Uterus (tissue), 4 donors: ENCODE measurements around the gene MCM9. TPM values are rescaled to one million over a fixed set of nuclear protein-coding genes. Genes with fewer than 3 reads are reported as not detected.

ENCODE experiments used
- DNase-seq, 2 donors: peaks; one replicate each; pipeline ENCODE4 v3.0.0-alpha.2; 2019 to 2020
- H3K27ac ChIP-seq, 2 donors: fragments of 200-600 bp; sonication (generic); 1 replicate in 1 of 2; 2 replicates in 1 of 2; pipeline ENCODE4 v1.5.1; 2016 to 2018
- H3K27me3 ChIP-seq, 2 donors: fragments of 200-600 bp; sonication (generic); one replicate each; pipeline ENCODE4 v1.5.1; 2018 to 2019; ENCODE audit warnings: control low read depth in 1 of 2
- H3K36me3 ChIP-seq, 2 donors: fragments of 200-600 bp; sonication (generic); one replicate each; pipeline ENCODE4 v1.5.1; 2019; ENCODE audit warnings: control low read depth in 1 of 2
- H3K4me1 ChIP-seq, 2 donors: fragments of 200-600 bp; sonication (generic); one replicate each; pipeline ENCODE4 v1.5.1; 2018 to 2019; ENCODE audit warnings: control low read depth in 1 of 2
- H3K4me3 ChIP-seq, 2 donors: fragments of 200-600 bp; sonication (generic); 1 replicate in 1 of 2; 2 replicates in 1 of 2; pipeline ENCODE4 v1.5.1; 2018 to 2019; ENCODE audit warnings: mild to moderate bottlenecking in 1 of 2
- H3K9me3 ChIP-seq, 2 donors: fragments of 200-600 bp; sonication (generic); one replicate each; pipeline ENCODE4 v1.5.1; 2019; ENCODE audit warnings: control low read depth in 1 of 2
- CTCF ChIP-seq, 4 experiments: fragments of 200-600 bp in 2 of 4; fragments of 450-650 bp in 2 of 4; sonication (generic) in 2 of 4; IDR thresholded peaks; one replicate each; pipeline ENCODE4 v1.5.1; 2016 to 2019; ENCODE audit warnings: antibody characterized with exemption in 4 of 4, mild to moderate bottlenecking in 2 of 4, moderate library complexity in 1 of 4
- POLR2A ChIP-seq, 2 donors: fragments of 450-650 bp; IDR thresholded peaks; one replicate each; pipeline ENCODE4 v1.6.1; 2016; ENCODE audit warnings: antibody characterized with exemption in 2 of 2, mild to moderate bottlenecking in 1 of 2, moderate library complexity in 1 of 2
- intact Hi-C: fragments of 100-400 bp; cut with DNase I; formaldehyde crosslinking; loops from one replicate; pipeline ENCODE4 v1.15.1; 2023; ENCODE audit warnings: low total_unique reads
- total RNA-seq, 4 donors: library from RNA; depleted of rRNA in 3 of 4; stranded (reverse); fragments of >200 nt in 3 of 4; gene quantifications; one replicate each; pipeline versions ENCODE4 v1.1.0 to v1.2.4, GENCODE V29; 2014 to 2023
- donor health status: DM: yes; HTN: yes; CAD: no.

MCM9 gene
- total RNA-seq, 4 donors from 2014 or later: 4.4 to 40.0 (median 24.5) TPM

DNA sequence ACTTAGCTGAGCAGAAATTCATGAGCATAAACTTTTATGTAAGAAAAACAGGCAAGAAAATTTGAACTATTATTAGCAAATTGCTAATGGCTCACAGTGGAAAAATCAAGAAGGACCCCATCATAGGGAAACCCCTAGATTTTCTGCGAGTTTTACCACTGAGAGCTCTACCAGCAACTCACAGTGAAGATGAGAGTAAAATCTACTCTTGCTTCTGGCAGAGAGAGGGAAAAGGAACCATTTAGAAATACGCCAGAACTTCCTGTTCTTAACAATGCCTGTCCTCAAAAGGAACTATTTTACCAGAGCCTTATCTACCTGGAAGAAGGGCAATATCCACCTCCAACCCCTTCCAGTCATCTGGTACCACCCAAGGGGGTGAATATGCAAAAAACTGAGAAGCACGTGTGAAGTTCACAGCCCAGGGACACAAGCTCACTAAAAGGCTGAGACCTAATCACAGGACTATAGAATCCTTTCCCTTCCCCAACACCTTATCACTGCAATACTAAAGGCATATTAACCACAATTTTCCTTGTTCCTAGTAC lies 75.4 kb downstream of the MCM9 start:
- DNase-seq: no peak
- no peak overlapping the region for H3K4me3 ChIP-seq
- intact Hi-C loops: no loop called here
- no peaks in the 10 kb centered on the region for H3K9me3 ChIP-seq
- H3K27ac ChIP-seq: no peak overlapping the region
- H3K36me3 ChIP-seq: no peaks in the 10 kb centered on the region
- H3K4me1 ChIP-seq: no peaks in the 10 kb centered on the region
- TF ChIP-seq CTCF (IDR thresholded peaks at IDR 0.05) (no peak), POLR2A (IDR thresholded peaks at IDR 0.05) (no peak)
- H3K27me3 ChIP-seq: no peaks in the 10 kb centered on the region

DNA sequence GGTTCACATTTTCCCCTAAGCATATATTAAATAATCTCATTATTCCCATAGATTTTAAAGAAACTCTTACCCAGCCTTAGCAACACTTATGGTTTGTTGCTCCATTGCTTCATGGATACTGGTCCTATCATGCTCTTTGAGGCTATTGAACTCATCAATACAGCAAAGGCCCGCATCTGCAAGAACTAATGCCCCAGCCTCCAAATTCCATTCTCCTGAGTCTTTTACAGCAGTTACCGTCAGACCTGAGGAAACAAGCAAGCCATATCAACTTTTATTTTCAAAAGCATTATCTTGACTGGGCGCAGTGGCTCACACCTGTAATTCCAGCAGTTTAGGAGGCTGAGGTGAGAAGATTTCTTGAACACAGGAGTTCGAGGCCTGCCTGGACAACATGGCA lies 78.7 kb downstream of the MCM9 start:
- Histone ChIP-seq H3K4me1 (no peaks in the 10 kb centered on the region), H3K27me3 (no peaks in the 10 kb centered on the region), H3K36me3 (no peaks in the 10 kb centered on the region), H3K9me3 (no peaks in the 10 kb centered on the region), H3K27ac (no peak overlapping the region), H3K4me3 (no peak overlapping the region)
- DNase-seq: no peak
- intact Hi-C loops: no loop called here
- TF ChIP-seq CTCF (IDR thresholded peaks at IDR 0.05): no peak
- TF ChIP-seq POLR2A (IDR thresholded peaks at IDR 0.05): no peak

DNA sequence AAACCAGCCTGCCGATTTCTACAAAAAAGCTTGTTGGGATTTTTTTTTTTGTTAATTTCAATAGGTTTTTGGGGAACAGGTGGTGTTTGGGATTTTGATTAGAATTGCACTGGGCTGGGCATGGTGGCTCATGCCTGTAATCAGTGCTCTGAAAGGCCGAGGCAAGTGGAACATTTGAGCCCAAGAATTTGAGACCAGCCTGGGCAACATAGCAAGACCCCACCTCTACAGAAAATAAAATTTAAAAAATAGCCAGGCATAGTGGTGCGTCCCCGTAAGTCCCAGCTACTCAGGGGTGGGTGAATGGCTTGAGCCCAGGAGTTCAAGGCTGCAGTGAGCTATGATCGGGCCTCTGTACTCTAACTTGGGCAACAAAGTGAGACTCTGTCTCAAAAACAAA lies 81.6 kb downstream of the MCM9 start:
- Histone ChIP-seq H3K27me3 (no peaks in the 10 kb centered on the region), H3K36me3 (no peaks in the 10 kb centered on the region), H3K9me3 (no peaks in the 10 kb centered on the region), H3K27ac (no peak overlapping the region), H3K4me1 (no peaks in the 10 kb centered on the region), H3K4me3 (no peak overlapping the region)
- TF ChIP-seq POLR2A (IDR thresholded peaks at IDR 0.05): no peak
- no peak for TF ChIP-seq CTCF (IDR thresholded peaks at IDR 0.05)
- no peak for DNase-seq
- intact Hi-C loops: no loop called here

DNA sequence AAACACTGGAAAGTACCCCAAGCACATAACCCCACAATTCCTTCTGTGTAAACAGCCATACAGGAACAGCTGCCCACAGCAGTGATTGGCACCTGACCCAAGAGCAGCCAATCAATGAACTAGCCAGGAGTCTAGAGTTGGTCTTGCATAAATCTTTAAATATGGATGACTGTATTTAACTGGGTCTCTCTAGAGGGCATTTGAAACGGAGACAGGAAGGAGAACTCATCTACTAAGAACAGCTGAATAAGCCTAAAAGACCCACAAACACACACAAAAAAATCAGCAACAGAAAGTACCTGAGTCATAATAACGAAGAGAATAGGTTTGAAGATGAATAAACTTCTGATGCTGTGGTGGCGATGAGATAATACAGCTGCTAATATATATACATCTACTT lies 90.0 kb downstream of the MCM9 start:
- intact Hi-C loops: no loop called here
- DNase-seq: no peak
- Histone ChIP-seq H3K27me3 (no peaks in the 10 kb centered on the region), H3K4me3 (no peak overlapping the region), H3K36me3 (no peaks in the 10 kb centered on the region), H3K9me3 (no peaks in the 10 kb centered on the region), H3K4me1 (no peaks in the 10 kb centered on the region), H3K27ac (no peak overlapping the region)
- TF ChIP-seq POLR2A (IDR thresholded peaks at IDR 0.05): no peak
- TF ChIP-seq CTCF (IDR thresholded peaks at IDR 0.05): no peak

DNA sequence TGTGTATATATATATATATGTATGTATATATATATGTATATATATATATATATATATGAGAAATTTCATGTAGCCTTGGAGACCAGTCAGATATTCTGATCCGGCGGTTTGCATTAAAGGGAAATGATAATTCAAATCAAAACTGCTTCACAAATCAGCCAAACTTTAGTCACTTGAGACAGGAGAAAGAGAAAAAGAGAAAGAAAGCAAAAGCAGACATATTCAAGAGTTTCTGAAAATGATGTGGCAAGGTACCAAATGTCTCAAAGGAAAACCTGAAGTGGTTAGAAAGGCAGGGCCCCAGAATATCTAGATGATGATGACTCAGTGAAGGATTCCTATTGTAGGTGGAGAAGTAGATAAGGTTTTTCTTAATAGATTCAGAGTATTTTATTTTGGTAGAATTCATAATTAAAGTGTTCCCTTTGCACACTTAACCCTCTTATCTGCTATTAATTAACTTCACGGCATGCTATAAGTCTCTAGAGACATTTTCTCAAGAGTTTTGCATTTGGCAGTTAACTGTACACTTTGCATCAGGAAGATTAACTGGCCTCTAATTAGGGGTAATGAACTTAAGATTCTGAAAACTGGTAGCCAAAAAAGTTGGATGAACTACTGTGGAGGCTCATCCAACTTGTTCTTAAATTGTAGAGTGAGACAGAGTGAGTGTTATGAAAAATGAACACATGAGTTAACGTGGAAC lies 91.1 kb downstream of the MCM9 start:
- Histone ChIP-seq H3K4me3 (no peak overlapping the region), H3K4me1 (no peaks in the 10 kb centered on the region), H3K36me3 (no peaks in the 10 kb centered on the region), H3K9me3 (no peaks in the 10 kb centered on the region), H3K27me3 (no peaks in the 10 kb centered on the region), H3K27ac (no peak overlapping the region)
- intact Hi-C loops: no loop called here
- no peak for DNase-seq
- no peak for TF ChIP-seq POLR2A (IDR thresholded peaks at IDR 0.05)
- TF ChIP-seq CTCF (IDR thresholded peaks at IDR 0.05): no peak
